Upper lobe of left lung (tissue), 4 donors: ENCODE measurements around the gene SLC23A2.

ENCODE experiments used
- CTCF ChIP-seq, 6 experiments: fragments of 450-650 bp in 4 of 6; fragments of 200-600 bp in 2 of 6; sonication (generic) in 2 of 6; IDR thresholded peaks; one replicate each; pipeline ENCODE4 v1.5.1; 2016 to 2019; ENCODE audit warnings: antibody characterized with exemption in 6 of 6
- POLR2A ChIP-seq, 4 donors: fragments of 450-650 bp; IDR thresholded peaks; one replicate each; pipeline ENCODE4 v1.5.1; 2016 to 2017; ENCODE audit warnings: antibody characterized with exemption in 4 of 4, mild to moderate bottlenecking in 2 of 4

GRCh38 chr20:4829514-4830215 lies 171.6 kb downstream of the SLC23A2 start:
- TF ChIP-seq POLR2A (IDR thresholded peaks at IDR 0.05) (peak in 1 of 4 donors; percentile 14), CTCF (IDR thresholded peaks at IDR 0.05) (no peak)
